ENCODE results near the gene NFXL1. TPM values are rescaled to one million over a fixed set of nuclear protein-coding genes. Genes with fewer than 3 reads are reported as not detected.

The NFXL1 gene
- total RNA-seq, 2 donors from 2014 or later: 9.8 to 11.7 TPM

- Histone ChIP-seq H3K9me3 (no peaks in the 10 kb centered on the region), H3K27me3 (no peaks in the 10 kb centered on the region), H3K4me1 (no peaks in the 10 kb centered on the region), H3K36me3 (no peaks in the 10 kb centered on the region), H3K4me3 (no peak overlapping the region), H3K9ac (ENCODE audit: low read depth in 2 of 2, low read length in 2 of 2) (no peak overlapping the region), H3K27ac (no peak overlapping the region)
- no peak for DNase-seq
- TF ChIP-seq CTCF (IDR thresholded peaks at IDR 0.05): no peak
- intact Hi-C loops (cut with DNase I): no loop called here
These were observed 95.2 kb downstream of the NFXL1 start for GRCh38 chr4:47819178-47819577.

DNA sequence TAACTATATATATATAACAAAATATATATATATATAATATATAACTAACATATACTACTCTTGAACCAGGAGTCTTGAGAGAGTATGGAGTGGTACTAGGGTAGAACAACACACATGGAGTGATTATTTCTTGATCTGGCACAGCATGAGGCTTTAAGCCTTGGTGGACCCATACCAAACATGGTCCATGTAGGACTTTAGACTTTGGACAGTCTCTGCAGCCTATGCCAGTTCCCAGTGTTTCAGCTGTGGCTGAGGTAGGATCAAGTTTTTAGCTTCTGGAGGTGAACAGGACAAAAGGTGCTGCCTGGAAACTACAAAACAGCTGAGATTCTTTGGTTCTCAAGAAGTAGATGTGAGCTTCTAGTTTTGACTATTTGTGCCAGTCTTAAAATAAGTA lies 97.1 kb downstream of the NFXL1 start:
- H3K27me3 ChIP-seq: no peaks in the 10 kb centered on the region
- intact Hi-C loops (cut with DNase I): no loop called here
- H3K9ac ChIP-seq (ENCODE audit: low read depth in 2 of 2, low read length in 2 of 2): no peak overlapping the region
- H3K27ac ChIP-seq: no peak overlapping the region
- no peaks in the 10 kb centered on the region for H3K4me1 ChIP-seq
- no peaks in the 10 kb centered on the region for H3K36me3 ChIP-seq
- DNase-seq: no peak
- no peaks in the 10 kb centered on the region for H3K9me3 ChIP-seq
- TF ChIP-seq CTCF (IDR thresholded peaks at IDR 0.05): no peak
- H3K4me3 ChIP-seq: no peak overlapping the region

GRCh38 chr4:47816748-47817147 lies 97.6 kb downstream of the NFXL1 start:
- Histone ChIP-seq H3K9me3 (no peaks in the 10 kb centered on the region), H3K4me1 (no peaks in the 10 kb centered on the region), H3K27ac (no peak overlapping the region), H3K9ac (ENCODE audit: low read depth in 2 of 2, low read length in 2 of 2) (no peak overlapping the region), H3K27me3 (no peaks in the 10 kb centered on the region), H3K4me3 (no peak overlapping the region), H3K36me3 (no peaks in the 10 kb centered on the region)
- no peak for DNase-seq
- no peak for TF ChIP-seq CTCF (IDR thresholded peaks at IDR 0.05)
- intact Hi-C loops (cut with DNase I): no loop called here

- Histone ChIP-seq H3K9ac (ENCODE audit: low read depth in 2 of 2, low read length in 2 of 2) (no peak overlapping the region), H3K27me3 (no peaks in the 10 kb centered on the region), H3K36me3 (no peaks in the 10 kb centered on the region), H3K9me3 (no peaks in the 10 kb centered on the region), H3K4me3 (no peak overlapping the region), H3K27ac (no peak overlapping the region), H3K4me1 (no peaks in the 10 kb centered on the region)
- DNase-seq: no peak
- intact Hi-C loops (cut with DNase I): no loop called here
- no peak for TF ChIP-seq CTCF (IDR thresholded peaks at IDR 0.05)
These were observed 99.6 kb downstream of the NFXL1 start for GRCh38 chr4:47814618-47815295.

DNA sequence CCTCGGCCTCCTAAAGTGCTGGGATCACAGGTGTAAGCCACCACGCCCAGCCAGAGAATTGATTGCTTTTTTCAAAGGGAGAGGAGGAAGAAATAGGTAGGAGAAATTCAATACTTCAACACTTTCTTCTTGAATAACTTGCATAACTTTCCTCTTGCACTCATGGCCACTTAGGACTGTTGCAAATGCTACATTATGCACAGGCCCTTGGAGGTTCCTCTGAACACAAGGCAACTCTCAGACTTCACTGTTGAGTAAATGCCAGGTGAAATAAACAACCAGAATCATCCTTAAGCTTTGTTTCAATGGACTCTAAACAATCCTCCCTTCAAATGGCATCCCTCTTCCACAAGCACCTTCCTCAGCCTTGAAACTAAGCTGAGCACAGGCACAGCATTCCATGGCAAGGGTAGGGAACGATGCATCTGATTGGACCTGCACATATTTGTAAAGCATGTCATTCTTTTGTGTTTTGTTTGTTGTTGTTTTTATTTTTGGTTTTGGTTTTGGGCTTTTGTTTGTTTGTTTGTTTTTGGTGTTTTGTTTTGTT lies 104.7 kb downstream of the NFXL1 start:
- intact Hi-C loops (cut with DNase I): no loop called here
- Histone ChIP-seq H3K27ac (no peak overlapping the region), H3K36me3 (no peaks in the 10 kb centered on the region), H3K9ac (ENCODE audit: low read depth in 2 of 2, low read length in 2 of 2) (no peak overlapping the region), H3K9me3 (no peaks in the 10 kb centered on the region), H3K4me3 (no peak overlapping the region), H3K27me3 (no peaks in the 10 kb centered on the region), H3K4me1 (no peaks in the 10 kb centered on the region)
- TF ChIP-seq CTCF (IDR thresholded peaks at IDR 0.05): no peak
- no peak for DNase-seq

Measured in colonic mucosa (tissue), 4 donors.